Stimulated activated CD4-positive, alpha-beta T cell treated with anti-CD3 and anti-CD28 coated beads, Interleukin-2, amount 100 ng/mL, for 24 hours (primary cell): Measurements from ENCODE around the gene TMEM108.

Source experiments
- DNase-seq, 2 donors: peaks; one replicate each; pipeline ENCODE4 v3.0.0-alpha.2; 2020

Gene TMEM108

DNA sequence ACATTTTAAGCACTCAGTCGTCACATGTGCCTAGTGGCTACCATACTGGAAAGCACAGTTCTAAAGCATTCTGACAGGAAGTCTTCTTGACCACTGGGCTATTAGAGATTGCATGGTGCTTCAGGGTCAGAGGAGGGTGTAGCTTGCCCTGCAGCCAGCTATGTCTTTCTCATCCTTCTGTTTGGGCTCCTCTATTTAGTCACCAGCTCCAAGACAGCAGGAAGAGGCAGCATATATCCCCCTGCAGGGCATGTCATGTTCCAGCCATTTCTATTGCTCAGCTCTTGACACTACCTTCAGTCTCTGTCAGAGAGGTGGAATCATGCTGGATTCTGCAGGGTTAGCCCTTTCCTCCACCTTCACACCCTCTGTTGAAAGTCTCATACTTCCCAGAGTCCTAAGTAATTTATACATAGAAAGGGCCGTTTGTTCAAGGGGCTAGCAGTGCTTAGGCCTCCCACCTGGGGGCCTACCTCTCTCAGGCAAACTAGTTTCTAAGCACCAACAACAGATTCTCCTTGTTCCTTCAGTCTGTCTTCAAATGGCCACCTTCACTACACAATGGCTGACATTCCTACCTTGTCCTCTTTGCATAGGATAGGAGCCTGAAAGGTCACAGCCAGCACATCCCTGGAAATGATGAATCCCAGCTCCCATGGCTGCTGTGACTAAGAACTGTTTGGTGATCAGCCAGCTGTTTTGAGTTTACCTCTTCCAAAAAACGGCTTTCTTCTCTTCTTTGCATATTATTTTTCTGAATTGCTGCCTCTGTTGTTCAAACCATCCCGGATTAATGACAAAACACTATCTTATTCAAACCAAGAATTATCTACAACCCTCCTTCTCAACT is 246.0 kb downstream of the TMEM108 start:
- no peak for DNase-seq

DNA sequence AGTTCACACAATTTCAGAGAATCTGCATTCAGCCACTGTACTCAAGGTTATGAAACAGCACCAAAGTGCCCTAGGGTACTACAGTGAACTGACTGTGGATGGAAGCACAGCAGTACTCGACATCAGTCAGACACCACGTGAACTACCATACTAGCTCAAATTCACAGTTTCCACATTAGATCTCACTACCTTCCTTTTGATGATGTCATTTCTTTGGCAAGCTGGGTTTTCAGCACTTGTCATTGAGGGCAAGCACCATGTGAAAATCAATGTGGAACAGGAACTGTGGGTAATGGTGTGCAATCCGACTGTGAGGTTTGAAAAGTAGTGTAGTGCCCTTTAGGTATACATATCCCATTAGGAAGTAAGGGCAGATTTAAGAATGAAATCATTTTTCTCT is 251.1 kb downstream of the TMEM108 start:
- DNase-seq, result no peak

DNA sequence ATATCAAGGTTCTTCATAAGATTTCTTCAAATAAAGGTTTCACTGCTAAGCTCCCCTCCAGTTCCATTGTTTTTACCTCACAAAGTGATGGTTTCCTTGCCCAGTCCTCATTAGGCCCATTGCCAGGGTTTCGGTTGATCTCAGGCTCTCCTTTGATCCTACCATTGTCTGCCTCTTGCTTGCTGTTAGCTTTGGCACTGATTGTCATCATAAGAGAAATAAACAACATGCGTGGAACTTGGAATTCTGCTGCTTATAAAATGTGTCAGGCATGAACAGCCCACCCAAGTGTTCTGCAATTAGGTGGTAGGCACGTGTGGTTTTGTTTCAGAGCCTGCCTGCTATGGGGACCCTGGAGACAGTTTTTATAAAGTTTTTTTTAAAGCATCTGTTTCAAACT is 254.1 kb downstream of the TMEM108 start:
- no peak for DNase-seq

DNA sequence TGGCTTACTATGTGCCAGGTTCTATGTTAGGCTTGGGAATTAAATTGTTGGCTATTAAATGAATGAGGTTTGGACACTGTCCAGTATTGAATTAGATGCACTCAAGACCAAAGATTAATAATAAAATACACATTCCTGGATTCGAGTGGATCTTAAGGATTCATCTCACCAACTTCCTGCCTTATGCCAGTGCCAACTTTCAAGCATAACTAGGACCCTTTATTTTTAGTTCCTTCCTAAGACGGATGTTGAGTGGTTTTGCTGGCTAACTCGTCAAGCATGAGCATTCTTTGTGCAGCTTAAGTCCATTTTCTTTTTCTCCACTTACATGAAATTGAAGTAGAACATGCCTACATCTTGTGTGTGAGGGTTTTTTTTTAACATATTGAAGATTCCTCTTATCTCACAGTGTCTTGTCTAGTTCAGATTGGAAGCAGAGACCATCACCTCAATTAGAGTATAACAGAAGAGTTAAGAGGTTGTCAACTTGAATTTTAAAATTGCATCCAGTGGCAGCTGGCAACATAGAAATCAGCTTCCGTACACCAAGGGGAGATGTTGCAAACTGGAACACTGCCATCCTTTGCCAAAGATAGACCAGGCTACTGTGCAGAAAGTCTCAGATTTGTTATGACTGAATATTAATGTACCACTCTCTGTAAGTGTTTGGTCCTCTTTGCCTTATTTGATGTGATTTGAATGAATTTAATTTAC is 255.4 kb downstream of the TMEM108 start:
- no peak for DNase-seq

DNA sequence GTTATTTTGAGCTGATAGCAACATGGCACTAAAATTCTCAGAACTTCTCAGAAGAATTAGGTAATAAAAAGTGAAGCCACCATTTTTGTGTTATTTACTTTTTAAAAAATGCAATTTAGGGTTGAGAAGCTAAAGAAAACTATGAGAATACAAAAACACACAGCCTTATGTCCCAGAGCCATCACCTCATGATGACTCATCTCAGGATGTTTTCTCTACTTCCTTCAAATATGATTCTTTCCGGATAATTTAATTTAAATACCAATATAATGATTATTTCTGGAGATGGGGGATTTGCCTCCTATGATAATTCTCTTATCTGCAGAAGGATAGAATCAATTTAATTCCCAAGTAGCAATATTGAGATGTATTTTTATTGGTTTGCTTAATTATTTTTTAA is 256.1 kb downstream of the TMEM108 start:
- DNase-seq, result no peak

DNA sequence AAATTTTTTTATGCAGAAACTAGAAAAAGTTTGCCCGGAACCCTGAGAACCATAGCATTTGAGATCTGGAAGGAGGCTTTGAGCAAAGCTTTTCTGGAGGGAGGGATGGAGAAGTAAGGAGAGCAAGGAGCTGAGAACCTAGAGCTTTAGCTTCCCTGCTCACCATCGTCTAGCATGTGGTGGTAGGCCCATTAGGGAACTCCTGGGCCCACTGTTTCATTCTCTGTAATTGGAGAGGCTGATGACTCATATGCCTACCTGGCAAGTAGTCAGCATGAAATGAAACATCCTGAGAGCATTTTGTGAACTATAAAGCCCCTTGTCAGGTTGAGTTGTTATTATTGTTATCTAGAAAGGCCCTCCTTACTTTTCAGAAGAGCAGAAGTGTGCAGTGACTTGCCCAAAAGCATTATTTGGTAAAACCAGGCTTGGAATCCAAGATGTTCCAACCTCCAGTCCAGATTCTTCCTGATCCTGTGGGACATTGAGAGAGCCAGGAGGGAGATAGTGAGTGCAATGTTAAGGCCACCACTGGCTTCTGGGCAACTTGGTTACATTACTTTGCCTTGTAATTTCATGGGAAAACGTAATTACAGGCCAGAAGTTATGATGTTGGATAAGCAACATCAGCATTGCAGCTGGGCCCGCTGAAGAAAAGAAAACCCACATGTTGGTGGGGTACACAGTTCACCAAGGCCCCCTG is 257.2 kb downstream of the TMEM108 start:
- DNase-seq, result no peak

DNA sequence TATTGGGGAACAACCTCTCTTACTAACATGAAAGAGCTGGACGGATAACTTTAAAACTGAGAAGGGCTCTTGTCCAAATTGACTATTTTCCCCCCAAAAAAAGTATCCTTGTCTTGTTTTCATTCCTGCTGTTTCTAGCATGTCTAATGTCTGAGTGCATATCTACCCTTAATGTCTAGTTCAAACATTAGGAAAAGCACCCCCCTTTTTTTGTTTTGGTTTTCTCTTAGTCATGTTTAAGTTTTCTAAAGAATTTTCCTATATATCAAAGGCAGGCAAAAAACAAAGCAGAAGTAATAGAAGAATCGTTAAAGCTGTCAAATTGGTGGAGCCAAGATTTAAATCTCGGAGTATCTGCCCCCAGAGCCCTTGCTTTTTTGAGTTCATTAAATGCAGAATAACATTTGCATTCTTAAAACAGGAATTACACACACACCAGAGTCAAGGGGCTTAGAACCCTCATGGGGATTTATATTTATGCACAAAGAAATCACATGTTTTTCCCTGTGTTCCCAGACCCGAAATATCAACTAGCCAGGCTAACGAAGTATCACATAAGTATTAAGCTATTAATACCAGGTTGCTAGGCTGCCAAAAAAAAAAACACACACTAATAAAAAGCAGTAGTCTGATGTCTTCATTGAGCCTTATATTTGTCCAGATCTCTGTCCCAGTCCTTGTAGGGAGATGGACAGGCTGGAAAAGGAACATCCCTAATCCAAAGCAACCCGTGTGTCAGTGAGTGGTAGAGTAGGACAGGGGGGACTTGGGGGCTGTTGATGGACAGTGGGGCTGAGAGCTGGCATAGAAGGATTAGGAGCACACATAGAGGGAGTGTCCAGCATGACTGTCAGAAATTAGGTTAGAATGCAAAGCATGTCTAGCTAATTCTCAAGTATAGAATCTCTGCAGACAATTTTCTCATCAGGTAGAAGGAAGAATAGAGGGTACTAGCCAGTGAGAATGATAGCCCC is 258.0 kb downstream of the TMEM108 start:
- DNase-seq, result no peak

DNA sequence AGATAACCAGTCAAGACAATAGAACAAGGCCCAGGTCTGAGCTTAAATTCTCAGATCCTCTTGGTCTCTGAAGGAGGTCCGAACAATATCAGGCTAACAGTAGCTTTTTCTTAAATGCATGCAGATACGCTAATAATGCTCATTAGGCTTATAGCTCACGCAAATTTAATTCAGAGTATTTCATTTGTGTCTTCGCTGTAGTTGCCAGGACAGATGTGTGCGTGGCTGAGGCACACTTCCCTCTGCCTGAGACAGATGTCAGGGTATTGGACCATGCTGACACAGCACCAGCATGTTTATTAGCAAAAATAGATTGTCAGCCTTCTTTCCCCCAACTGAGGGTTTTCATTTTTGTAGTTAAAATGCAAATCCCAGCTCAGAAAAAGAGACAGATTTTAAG is 258.8 kb downstream of the TMEM108 start:
- DNase-seq, result no peak

DNA sequence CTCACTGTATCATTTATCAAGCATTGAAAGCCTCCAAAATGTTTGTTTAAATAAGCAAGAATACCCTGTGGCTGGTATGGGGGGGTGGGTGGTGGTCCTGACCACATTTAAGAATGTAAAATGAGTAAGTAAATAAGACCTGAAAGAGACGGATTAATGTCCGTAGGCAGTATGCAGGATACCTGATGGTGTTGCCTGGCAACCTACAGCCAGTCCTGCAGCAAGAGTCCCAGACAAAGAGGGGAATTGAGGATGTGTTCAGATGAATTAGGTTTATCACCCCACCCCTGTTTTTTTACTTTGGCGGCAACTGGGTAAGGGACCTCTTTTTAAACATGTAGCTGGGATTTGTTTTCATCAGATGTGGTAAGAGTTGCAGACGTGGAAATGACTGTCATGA is 261.9 kb downstream of the TMEM108 start:
- no peak for DNase-seq

DNA sequence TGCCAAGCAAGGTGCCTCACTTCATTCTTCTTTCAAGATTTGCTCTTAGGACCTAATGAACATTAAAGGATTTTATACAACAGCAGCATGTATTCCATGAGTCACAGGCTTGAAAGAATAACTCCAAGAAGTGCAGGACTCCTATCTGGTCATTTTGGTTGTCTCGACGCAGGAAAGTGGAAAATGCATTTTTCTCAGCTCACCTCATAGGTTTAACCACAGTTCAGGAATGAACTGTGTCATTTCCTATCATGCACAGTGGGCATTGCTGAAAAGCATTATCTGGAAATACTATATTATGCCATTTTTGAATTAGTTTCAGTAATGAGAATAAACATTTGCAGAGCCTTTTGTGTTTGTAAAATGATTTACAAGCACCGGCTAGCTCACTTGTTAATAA is 263.0 kb downstream of the TMEM108 start:
- DNase-seq, result no peak

DNA sequence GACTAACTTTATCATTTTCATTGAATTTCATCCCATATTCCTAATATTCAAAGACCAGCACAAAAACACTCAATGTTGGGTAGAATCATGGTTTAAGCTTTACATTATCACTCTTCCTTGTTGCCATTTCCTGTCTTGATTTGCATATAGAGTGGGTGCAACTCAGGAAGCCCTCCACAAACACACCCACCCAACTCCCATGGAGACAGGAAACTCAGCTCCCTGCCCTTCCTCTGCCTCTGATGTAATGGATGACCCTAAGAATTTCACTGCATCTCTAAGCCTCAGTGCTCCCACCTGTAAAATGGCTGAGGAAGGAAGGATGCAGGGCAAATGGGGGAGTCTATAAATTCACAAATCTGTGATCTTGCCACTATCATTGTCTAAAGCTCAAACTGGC is 263.5 kb downstream of the TMEM108 start:
- DNase-seq, result no peak

DNA sequence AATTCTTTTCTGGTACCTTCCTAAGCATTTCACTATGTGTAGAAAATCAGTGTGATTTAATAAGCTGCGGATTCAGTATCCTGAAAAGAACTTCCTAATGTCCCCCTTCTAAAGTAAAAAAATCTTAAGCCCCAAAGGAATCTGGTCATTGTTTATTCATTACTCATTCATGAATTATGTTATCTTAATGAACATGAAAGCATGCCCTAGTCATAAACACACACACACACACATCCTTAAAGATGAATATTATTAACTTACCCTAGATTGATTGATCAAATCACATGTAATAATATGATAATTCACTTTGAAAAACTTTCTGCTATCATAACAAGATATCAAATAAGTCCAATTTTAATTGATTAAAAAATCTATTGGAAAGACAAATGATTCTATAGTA is 265.2 kb downstream of the TMEM108 start:
- no peak for DNase-seq

DNA sequence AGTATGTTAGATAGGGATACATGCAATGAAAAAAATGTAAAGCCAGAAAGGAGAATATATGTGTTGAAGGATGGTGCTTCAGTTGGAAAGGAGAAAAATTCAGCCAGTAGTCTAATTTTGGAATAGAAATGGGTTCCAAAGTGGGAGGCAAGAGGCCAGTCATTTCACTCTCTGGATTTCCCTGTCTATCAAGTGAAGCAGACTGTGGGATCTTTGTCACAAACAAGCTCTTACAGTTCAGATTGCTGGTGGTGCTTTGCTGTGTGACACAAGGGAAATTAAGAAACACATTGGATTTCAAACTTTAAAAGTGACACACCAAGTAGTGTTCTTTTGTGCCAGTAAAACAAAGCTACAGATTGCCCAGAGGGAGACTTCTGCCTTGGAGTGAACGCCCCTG is 279.7 kb downstream of the TMEM108 start:
- DNase-seq, result no peak

DNA sequence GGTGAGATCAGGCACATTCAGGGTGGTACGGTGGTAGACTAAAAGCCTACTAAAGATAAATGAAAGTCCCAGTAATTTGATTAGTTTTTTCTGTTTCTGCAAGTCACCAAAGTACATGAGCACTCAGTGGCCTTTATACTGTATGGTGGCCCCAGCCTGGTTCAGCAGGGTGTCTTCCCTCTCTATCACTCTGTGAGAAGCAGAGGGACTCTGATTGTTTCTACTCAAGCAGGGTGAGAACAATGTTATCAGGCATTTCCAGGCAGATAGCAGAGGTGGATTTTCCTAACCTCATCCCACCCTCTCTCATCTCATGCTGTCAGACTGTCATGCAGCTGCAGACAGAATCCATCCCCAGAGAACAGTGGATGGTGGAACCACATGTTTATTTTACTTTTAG is 290.2 kb downstream of the TMEM108 start:
- DNase-seq, result no peak

DNA sequence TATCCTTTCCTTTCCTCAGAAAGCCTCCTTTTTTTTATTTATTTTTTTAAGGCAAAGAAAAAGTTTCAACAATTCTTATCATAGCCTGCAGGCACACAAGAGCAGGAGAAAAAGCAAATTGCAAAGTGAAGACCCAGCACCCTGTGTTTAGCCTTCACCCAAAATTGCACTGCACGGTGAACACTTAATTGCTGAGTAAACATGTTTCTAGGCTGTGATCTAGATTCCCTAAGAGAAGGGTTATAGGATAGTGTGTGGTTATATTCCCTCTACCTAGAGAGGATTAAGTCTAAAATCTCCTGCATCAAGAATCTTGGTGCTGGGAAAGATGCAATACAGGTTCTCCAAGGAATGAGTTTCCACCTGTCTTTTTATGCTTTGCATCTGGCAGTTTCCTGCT is 291.4 kb downstream of the TMEM108 start:
- DNase-seq, result no peak

DNA sequence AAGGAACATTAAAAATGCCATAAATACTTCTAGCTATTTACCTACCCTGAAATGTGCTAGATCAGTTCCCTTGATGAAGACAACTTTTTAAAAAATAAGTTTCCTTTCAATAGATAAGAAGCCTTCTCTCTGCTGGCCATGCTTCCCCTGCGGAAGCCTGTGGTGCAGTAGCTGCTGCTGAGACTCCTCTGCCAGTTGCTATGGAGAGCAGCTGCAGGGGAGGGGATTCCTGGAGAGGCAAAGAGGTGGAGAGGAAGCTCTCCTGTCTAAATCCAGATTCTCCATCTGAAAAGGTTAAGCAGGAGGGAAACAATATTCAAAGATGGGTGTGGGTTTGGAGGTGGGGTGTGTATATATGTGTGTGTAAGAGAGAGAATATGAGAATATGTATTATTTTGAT is 291.9 kb downstream of the TMEM108 start:
- DNase-seq, result no peak

DNA sequence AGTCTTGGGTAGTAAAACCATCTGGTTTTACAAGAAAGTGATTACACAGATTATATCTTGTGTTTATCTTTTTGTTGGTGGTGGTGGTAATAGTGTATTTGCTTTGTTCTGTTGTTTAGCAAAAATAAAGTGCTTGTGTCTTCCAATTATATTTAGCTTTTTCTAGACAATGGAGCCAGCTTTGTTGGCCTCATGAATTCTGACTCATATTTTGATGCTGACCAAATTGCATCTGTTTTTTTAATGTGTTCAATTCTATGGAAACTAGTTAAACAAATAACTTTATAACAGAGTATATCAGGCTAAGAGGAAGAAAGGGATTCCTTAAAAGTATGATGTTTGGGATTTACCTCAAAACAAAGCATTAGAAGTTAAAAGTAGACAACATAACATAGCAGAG is 292.3 kb downstream of the TMEM108 start:
- no peak for DNase-seq

DNA sequence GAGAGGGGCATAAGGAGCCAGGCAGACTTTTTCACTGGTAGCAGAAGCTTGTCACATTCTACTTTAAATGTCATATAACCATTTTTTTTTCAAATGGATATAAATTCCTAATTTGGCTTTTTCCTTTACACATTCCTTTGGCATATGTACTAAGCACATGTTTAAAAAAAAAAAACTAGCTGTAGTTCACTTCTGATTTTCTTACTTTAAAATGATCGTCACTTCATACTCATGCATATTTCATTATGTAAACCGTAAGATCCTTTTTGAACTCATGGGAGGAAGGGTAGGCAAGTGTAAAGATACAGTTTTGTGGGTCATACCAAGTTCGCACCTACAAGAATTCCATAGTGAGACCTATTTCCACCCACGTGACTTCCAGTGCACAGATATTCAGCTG is 316.5 kb downstream of the TMEM108 start:
- no peak for DNase-seq

DNA sequence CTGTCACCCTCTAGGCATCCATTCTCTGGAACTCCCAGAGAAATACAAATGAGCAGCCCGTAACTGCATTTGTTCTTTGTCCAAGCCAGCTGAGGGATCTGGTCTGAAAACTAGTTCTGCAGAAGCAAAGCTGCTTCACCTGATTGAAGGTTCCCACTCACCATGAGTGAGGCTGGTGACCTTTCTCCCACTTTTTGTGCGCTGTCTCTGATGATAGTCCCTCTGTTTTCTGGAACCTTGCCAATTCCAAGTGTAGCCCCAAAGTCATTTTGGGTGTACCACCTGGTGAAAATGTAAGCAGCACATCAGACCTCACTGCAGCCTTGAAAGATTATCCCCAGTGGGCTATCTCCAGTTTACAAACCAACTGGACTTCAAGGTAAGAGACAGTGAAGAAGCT is 322.3 kb downstream of the TMEM108 start:
- DNase-seq, result no peak

DNA sequence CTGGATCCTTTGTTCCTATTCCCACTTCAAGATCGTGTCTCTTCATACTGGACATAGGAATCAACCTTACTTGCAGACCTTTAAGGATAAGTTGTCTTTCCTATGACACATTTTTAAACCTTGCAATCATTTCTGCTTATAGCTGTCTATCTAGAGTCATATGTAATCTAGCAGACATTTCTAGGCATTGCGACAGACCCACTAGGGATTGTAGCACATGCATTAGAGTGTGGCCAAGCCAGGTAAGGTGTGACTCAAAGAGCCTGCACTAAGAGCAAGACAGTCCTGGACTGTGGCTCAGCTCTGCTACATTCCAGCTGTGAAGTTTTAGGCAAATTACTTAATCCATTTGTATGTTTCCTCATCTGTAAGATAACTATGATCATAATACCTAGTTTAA is 322.8 kb downstream of the TMEM108 start:
- no peak for DNase-seq

DNA sequence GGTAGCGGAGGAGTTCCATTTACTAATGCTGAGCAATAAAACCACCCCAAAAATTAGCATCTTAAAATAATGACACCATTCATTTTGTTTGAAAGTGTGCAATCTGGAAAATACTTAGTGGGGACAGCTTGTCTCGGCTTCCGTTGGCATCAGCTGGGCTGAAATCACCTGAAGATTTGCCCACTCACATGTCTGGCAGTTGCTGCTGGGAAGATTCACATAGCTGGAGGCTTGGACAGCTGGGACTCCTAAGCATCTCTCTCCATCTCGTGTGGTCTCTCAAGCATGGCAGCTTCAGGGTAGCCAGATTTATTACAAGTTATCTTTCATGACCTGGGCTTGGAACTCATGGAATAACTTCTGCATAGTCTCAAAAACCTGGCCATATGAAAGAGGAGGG is 323.2 kb downstream of the TMEM108 start:
- DNase-seq, result no peak

DNA sequence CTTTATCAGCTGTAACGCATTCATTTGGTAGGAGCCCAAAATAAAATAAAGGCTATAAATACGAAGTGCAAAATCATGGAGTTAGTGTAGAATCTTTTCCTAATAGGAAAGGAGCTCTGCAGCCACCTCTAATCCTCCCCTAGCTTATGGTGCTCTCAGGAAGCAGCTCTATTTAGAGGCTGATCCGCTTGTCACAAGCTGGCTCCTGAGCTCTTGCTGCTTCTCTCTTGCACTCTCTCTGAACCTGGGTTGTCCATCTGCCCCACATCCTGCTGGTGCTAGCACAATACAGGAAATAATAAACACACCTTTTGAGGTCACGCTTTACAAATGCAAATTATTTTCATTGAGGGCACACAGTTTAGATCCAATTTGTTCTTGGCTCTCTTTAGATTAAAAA is 324.3 kb downstream of the TMEM108 start:
- DNase-seq, result no peak

DNA sequence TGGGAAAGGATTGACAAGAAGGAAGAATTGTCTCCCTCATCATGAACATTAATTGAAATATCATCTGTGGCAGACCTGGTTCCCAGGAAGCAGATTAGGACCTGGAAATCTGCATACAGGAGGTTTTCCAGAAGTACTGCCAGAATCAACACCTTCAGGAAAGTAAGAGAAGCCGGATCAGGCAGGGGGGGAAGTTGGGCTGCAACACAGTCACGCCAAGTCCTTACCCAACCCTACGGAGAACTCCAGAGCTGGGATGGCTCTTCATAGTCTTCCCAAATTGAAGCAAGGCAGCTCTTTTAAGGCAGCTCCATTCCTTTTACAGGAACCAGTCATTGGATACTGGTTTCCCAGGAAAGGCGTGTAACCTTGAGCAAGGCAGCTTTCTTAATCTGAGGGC is 326.5 kb downstream of the TMEM108 start:
- no peak for DNase-seq
